B cell (primary cell): Measurements from ENCODE around the gene NFKBIL1. TPM values are rescaled to one million over a fixed set of nuclear protein-coding genes. Genes with fewer than 3 reads are reported as not detected.

Experiments
- ATAC-seq: fragments of 200-7000 bp; cut with Tn5 transposase; one replicate; pipeline ENCODE4 v1.10.0; 2021; ENCODE audit warnings: low read depth, mild to moderate bottlenecking, moderate number of reproducible peaks, moderate library complexity
- CTCF ChIA-PET: fragments of 350-600 bp; sonication (Branson Sonifier 250); formaldehyde crosslinking; loops from one replicate; lab custom pipeline; 2021; ENCODE audit warnings: antibody characterized with exemption, inconsistent platforms; lab: Charles Lee
- POLR2A ChIA-PET: fragments of 350-600 bp; sonication (Branson Sonifier 250); formaldehyde crosslinking; loops from one replicate; lab custom pipeline; 2021; ENCODE audit warnings: antibody characterized with exemption; lab: Charles Lee
- DNase-seq: peaks from one replicate; pipeline ENCODE4 v3.0.0; 2013
- H2AFZ ChIP-seq: 2 replicates; pipeline ENCODE4 v1.6.1; 2012; ENCODE audit warnings: mild to moderate bottlenecking, low read depth, low read length; ENCODE audit not compliant: insufficient read depth, poor library complexity, severe bottlenecking
- H3K27ac ChIP-seq, 2 donors: 1 replicate in 1 of 2; 2 replicates in 1 of 2; pipeline ENCODE4 v1.5.1; 2012 to 2013; ENCODE audit warnings: low read length in 2 of 2, mild to moderate bottlenecking in 2 of 2, moderate library complexity in 1 of 2
- H3K27me3 ChIP-seq, 4 experiments: fragments of 200-600 bp in 1 of 4; sonication (generic) in 1 of 4; replicated peaks in 1 of 4; 1 replicate in 2 of 4; 2 replicates in 2 of 4; pipeline versions ENCODE4 v1.6.1 to v1.7.0; 2013 to 2016; ENCODE audit warnings: low read length in 3 of 4, mild to moderate bottlenecking in 2 of 4, mixed read lengths in 1 of 4, moderate library complexity in 1 of 4; ENCODE audit not compliant: insufficient read depth in 4 of 4, control insufficient read depth in 3 of 4; ENCODE audit errors: control extremely low read depth in 1 of 4
- H3K36me3 ChIP-seq, 2 experiments: replicated peaks in 1 of 2; 1 replicate in 1 of 2; 2 replicates in 1 of 2; pipeline versions ENCODE4 v1.6.1 to v1.7.1; 2013; ENCODE audit warnings: low read length in 1 of 2; ENCODE audit not compliant: insufficient read depth in 2 of 2, control insufficient read depth in 1 of 2; ENCODE audit errors: control extremely low read depth in 1 of 2, extremely low read depth in 1 of 2
- H3K4me1 ChIP-seq, 2 donors: fragments of 200-600 bp in 1 of 2; sonication (generic) in 1 of 2; 1 replicate in 1 of 2; 2 replicates in 1 of 2; pipeline versions ENCODE4 v1.5.1 to v1.6.1; 2013 to 2017; ENCODE audit warnings: low read length in 2 of 2; ENCODE audit not compliant: control insufficient read depth in 2 of 2, insufficient read depth in 2 of 2
- H3K4me2 ChIP-seq: replicated peaks from 2 replicates; pipeline ENCODE3; 2012; ENCODE audit warnings: mild to moderate bottlenecking, low read depth, low read length; ENCODE audit not compliant: poor library complexity, severe bottlenecking
- H3K4me3 ChIP-seq, 5 experiments: fragments of 200-600 bp in 1 of 5; sonication (generic) in 1 of 5; 1 replicate in 3 of 5; 2 replicates in 2 of 5; pipeline versions ENCODE4 v1.5.1 to v1.7.0; 2011 to 2016; ENCODE audit warnings: low read length in 4 of 5, mild to moderate bottlenecking in 4 of 5, low read depth in 2 of 5, control low read depth in 1 of 5, moderate library complexity in 1 of 5; ENCODE audit not compliant: insufficient read depth in 1 of 5; ENCODE audit errors: control extremely low read depth in 1 of 5, extremely low read depth in 1 of 5
- H3K79me2 ChIP-seq: fragments of 200-600 bp; sonication (generic); one replicate; pipeline ENCODE4 v1.6.0; 2016; ENCODE audit warnings: low read length; ENCODE audit not compliant: control insufficient read depth, insufficient read depth
- H3K9ac ChIP-seq: fragments of 200-600 bp; sonication (generic); 2 replicates; pipeline ENCODE4 v1.6.1; 2017; ENCODE audit warnings: mild to moderate bottlenecking, low read length, moderate library complexity
- H3K9me3 ChIP-seq, 3 donors: one replicate each; pipeline versions ENCODE4 v1.6.1 to v1.7.1; 2013; ENCODE audit warnings: low read length in 2 of 3; ENCODE audit not compliant: control insufficient read depth in 2 of 3, insufficient read depth in 1 of 3; ENCODE audit errors: control extremely low read depth in 1 of 3
- H4K20me1 ChIP-seq: 2 replicates; pipeline ENCODE4 v1.6.0; 2012; ENCODE audit warnings: mild to moderate bottlenecking, low read length; ENCODE audit not compliant: insufficient read depth, control insufficient read depth, poor library complexity, severe bottlenecking
- H3K27ac Mint-ChIP-seq: one replicate; pipeline ENCODE4 v1.8.0; 2021; ENCODE audit warnings: mixed read lengths
- H3K27me3 Mint-ChIP-seq: one replicate; pipeline ENCODE4 v1.8.0; 2021; ENCODE audit warnings: mixed read lengths
- H3K4me1 Mint-ChIP-seq: one replicate; pipeline ENCODE4 v1.8.0; 2021; ENCODE audit warnings: mixed read lengths
- H3K4me3 Mint-ChIP-seq: one replicate; pipeline ENCODE4 v1.8.0; 2021; ENCODE audit warnings: mixed read lengths
- H3K9me3 Mint-ChIP-seq: one replicate; pipeline ENCODE4 v1.8.0; 2022; ENCODE audit warnings: mixed read lengths; ENCODE audit not compliant: insufficient read depth
- EZH2 ChIP-seq: IDR thresholded peaks from 2 replicates; pipeline ENCODE4 v1.6.1; 2012; ENCODE audit warnings: borderline replicate concordance, low read depth, mild to moderate bottlenecking, moderate library complexity, low read length; ENCODE audit not compliant: insufficient read depth, poor library complexity, severe bottlenecking
- WGBS: methylation state at CpG from one replicate; pipeline ENCODE4 v1.1.5; 2013; ENCODE audit warnings: missing lambda C conversion rate; ENCODE audit not compliant: insufficient coverage; 5-methylcytosine and 5-hydroxymethylcytosine counted together
- intact Hi-C: fragments of 100-400 bp; cut with micrococcal nuclease; formaldehyde crosslinking; loops from one replicate; pipeline ENCODE4 v1.10.0; 2022
- polyA plus RNA-seq: library from polyadenylated mRNA; depleted of rRNA; stranded (reverse); fragments of >200 nt; gene quantifications from 2 replicates; pipeline ENCODE4 v1.2.3, GENCODE V29; 2012
- total RNA-seq, 2 donors: library from RNA; stranded (reverse); fragments of 120-200 nt in 1 of 2; gene quantifications; 1 replicate in 1 of 2; 2 replicates in 1 of 2; pipeline versions ENCODE4 v1.2.3 to v1.2.4, GENCODE V29; 2013 to 2022
- TF ChIP-seq, protein P1 (sequence below): fragments of 200-600 bp; IDR thresholded peaks from one replicate; pipeline ENCODE4 v1.8.0; 2022; ENCODE audit warnings: antibody characterized with exemption, mild to moderate bottlenecking

Gene NFKBIL1
- total and polyA plus RNA-seq, 2 donors (not counting 1 experiment from before 2014, with no cell fraction given), result 10.3 to 18.4 TPM

DNA sequence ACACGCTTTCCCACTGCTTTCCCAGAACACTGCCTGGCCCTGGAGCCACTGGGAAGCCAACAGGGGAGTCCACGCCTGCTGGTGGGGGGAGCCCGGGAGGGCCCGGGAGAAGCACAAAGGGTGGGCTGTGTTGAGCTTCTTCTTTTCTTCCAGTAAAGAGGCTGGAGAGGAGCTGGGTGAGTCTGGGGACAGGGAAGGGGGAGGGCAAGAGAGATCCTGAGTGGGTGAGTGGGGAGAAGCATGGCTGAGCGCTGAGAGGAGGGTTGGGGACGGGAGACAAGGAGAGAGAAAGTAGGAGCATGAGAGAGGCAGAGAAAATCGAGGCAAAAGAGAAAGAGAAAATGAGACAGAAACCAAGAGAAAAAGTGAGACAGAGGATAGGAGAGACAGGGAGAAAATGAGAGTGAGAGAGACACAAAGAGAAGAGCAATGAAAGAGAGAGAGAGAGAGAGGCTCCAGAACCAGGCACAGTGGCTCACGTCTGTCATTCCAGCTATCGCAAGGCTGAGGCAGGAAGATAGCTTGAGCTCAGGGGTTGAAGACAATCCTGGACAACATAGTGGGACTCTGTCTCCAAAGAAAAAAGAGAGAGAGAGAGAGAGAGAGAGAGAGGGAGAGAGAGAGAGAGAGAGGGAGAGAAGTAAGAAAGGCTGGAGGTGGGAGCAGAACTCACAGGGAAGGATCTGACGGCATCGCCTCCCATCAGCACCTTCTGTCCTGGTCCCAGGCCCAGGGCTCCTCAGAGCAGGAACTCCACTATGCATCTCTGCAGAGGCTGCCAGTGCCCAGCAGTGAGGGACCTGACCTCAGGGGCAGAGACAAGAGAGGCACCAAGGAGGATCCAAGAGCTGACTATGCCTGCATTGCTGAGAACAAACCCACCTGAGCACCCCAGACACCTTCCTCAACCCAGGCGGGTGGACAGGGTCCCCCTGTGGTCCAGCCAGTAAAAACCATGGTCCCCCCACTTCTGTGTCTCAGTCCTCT, 40.7 kb downstream of the NFKBIL1 start:
- Mint-ChIP-seq H3K27me3 (no peaks in the 10 kb centered on the region), H3K9me3 (no peaks in the 10 kb centered on the region), H3K4me3 (peak overlapping the region; percentile 82), H3K27ac (peak overlapping the region; percentile 97), H3K4me1 (peaks cover 88% of the 10 kb centered on the region)
- TF ChIP-seq, protein P1, sequence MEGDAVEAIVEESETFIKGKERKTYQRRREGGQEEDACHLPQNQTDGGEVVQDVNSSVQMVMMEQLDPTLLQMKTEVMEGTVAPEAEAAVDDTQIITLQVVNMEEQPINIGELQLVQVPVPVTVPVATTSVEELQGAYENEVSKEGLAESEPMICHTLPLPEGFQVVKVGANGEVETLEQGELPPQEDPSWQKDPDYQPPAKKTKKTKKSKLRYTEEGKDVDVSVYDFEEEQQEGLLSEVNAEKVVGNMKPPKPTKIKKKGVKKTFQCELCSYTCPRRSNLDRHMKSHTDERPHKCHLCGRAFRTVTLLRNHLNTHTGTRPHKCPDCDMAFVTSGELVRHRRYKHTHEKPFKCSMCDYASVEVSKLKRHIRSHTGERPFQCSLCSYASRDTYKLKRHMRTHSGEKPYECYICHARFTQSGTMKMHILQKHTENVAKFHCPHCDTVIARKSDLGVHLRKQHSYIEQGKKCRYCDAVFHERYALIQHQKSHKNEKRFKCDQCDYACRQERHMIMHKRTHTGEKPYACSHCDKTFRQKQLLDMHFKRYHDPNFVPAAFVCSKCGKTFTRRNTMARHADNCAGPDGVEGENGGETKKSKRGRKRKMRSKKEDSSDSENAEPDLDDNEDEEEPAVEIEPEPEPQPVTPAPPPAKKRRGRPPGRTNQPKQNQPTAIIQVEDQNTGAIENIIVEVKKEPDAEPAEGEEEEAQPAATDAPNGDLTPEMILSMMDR, result no peak
- TF ChIP-seq EZH2, result no peak
- H3K27me3 ChIP-seq, result no peaks in the 10 kb centered on the region
- H4K20me1 ChIP-seq, result no peaks in the 10 kb centered on the region
- WGBS, result 8% methylated on average over 8 of the region's 12 CpGs
- no peak for ATAC-seq
- ChIA-PET POLR2A (interaction anchor here (0.6 to 35.3 kb wide), 7 partner anchors 8 to 1061 kb away, joined by 4 to 1450 read pairs (median 6); partner anchors contain the start of genes ATP6V1G2, DDX39B, LST1 and LTA), CTCF (interaction anchor here (18.5 to 35.3 kb wide), 3 partner anchors 6 to 31 kb away, joined by 1108 to 2241 read pairs (median 1108); partner anchors contain the start of genes ATP6V1G2, LST1, LTA and LTB)
- no peak for DNase-seq
- no peaks in the 10 kb centered on the region for H3K9me3 ChIP-seq
- H3K4me3 ChIP-seq, result peak overlapping the region; percentile 8 to 63 (median 40)
- H3K27ac ChIP-seq, result peak overlapping the region; percentile 87 to 95
- peak overlapping the region; percentile 75 for H2AFZ ChIP-seq
- peak overlapping the region; percentile 72 for H3K4me2 ChIP-seq
- intact Hi-C loops, result no loop called here
- H3K9ac ChIP-seq, result peak overlapping the region; percentile 59
- peaks cover 65% of the 10 kb centered on the region for H3K79me2 ChIP-seq
- H3K4me1 ChIP-seq, result peaks cover 90 to 97% of the 10 kb centered on the region in 2 donors
- no peaks in the 10 kb centered on the region for H3K36me3 ChIP-seq
